Pulmonary artery endothelial cell (primary cell): Measurements from ENCODE around the gene ARHGAP18. TPM values are rescaled to one million over a fixed set of nuclear protein-coding genes. Genes with fewer than 3 reads are reported as not detected.

ENCODE experiments used
- DNase-seq: peaks from one replicate; pipeline ENCODE4 v3.0.0-alpha.2; 2011; ENCODE audit warnings: low read depth, low spot score
- total RNA-seq: library from RNA; depleted of rRNA; stranded (reverse); fragments of >200 nt; gene quantifications from 2 replicates; pipeline ENCODE4 v1.2.3, GENCODE V29; 2014

ARHGAP18 gene
- total RNA-seq, 1 donor from 2014 or later, result 96.7 TPM

- DNase-seq, result no peak
These were observed 173.7 kb downstream of the ARHGAP18 start for GRCh38 chr6:129536271-129536670.

GRCh38 chr6:129534926-129535325 is 175.1 kb downstream of the ARHGAP18 start:
- DNase-seq, result no peak

Other genes starting within 250 kb of the ARHGAP18 start
- not detected in 2 replicates for gene TMEM244, start 151.1 kb upstream of the ARHGAP18 start, total RNA-seq